Liver (tissue), 9 donors: ENCODE measurements around the gene KLHDC2. TPM values are rescaled to one million over a fixed set of nuclear protein-coding genes. Genes with fewer than 3 reads are reported as not detected.

Experiments
- DNase-seq: peaks from one replicate; pipeline ENCODE4 v3.0.0-alpha.2; 2017; ENCODE audit warnings: low spot score
- H3K27ac ChIP-seq, 2 donors: one replicate each; pipeline ENCODE4 v1.7.0; 2013; ENCODE audit warnings: inconsistent platforms in 2 of 2, low read length in 2 of 2, control low read depth in 1 of 2, low read depth in 1 of 2, mild to moderate bottlenecking in 1 of 2
- H3K27me3 ChIP-seq, 4 donors: one replicate each; pipeline versions ENCODE4 v1.6.1 to v1.7.0; 2013; ENCODE audit warnings: low read length in 3 of 4, inconsistent platforms in 1 of 4, mild to moderate bottlenecking in 1 of 4, moderate library complexity in 1 of 4; ENCODE audit not compliant: control insufficient read depth in 4 of 4, insufficient read depth in 4 of 4
- H3K36me3 ChIP-seq, 4 donors: one replicate each; pipeline versions ENCODE4 v1.6.1 to v1.7.0; 2013; ENCODE audit warnings: low read length in 3 of 4, mild to moderate bottlenecking in 3 of 4, low read depth in 1 of 4, moderate library complexity in 1 of 4; ENCODE audit not compliant: control insufficient read depth in 4 of 4, insufficient read depth in 3 of 4
- H3K4me1 ChIP-seq, 4 donors: one replicate each; pipeline versions ENCODE4 v1.6.1 to v1.7.0; 2013; ENCODE audit warnings: low read length in 3 of 4, mild to moderate bottlenecking in 3 of 4, moderate library complexity in 1 of 4; ENCODE audit not compliant: control insufficient read depth in 4 of 4, insufficient read depth in 4 of 4
- H3K4me3 ChIP-seq, 3 donors: one replicate each; pipeline versions ENCODE4 v1.6.1 to v1.7.0; 2013; ENCODE audit warnings: low read length in 3 of 3, control low read depth in 1 of 3, low read depth in 1 of 3, mild to moderate bottlenecking in 1 of 3
- H3K9ac ChIP-seq, 2 donors: one replicate each; pipeline ENCODE4 v1.7.0; 2013; ENCODE audit warnings: low read length in 2 of 2, mild to moderate bottlenecking in 2 of 2, moderate library complexity in 2 of 2, control low read depth in 1 of 2, low read depth in 1 of 2
- H3K9me3 ChIP-seq, 4 donors: one replicate each; pipeline versions ENCODE4 v1.6.1 to v1.7.0; 2013; ENCODE audit warnings: low read length in 3 of 4; ENCODE audit not compliant: control insufficient read depth in 4 of 4
- ATF3 ChIP-seq: IDR thresholded peaks from 2 replicates; pipeline ENCODE4 v1.6.1; 2016; ENCODE audit warnings: antibody characterized with exemption
- EGR1 ChIP-seq, 2 donors: IDR thresholded peaks; 2 replicates each; pipeline ENCODE4 v1.6.1; 2016 to 2018; ENCODE audit warnings: antibody characterized with exemption in 2 of 2, low read depth in 2 of 2
- FOXA1 ChIP-seq: IDR thresholded peaks from 2 replicates; pipeline ENCODE4 v1.6.1; 2016; ENCODE audit warnings: antibody characterized with exemption
- FOXA2 ChIP-seq: IDR thresholded peaks from 2 replicates; pipeline ENCODE4 v1.6.1; 2016; ENCODE audit warnings: antibody characterized with exemption
- GABPA ChIP-seq, 2 donors: IDR thresholded peaks in 1 of 2; conservative IDR thresholded peaks in 1 of 2; 2 replicates each; pipeline ENCODE4 v1.6.1; 2016; ENCODE audit warnings: antibody characterized with exemption in 2 of 2, mild to moderate bottlenecking in 1 of 2, moderate library complexity in 1 of 2
- HNF4A ChIP-seq, 2 donors: conservative IDR thresholded peaks; 2 replicates each; pipeline ENCODE4 v1.6.1; 2016; ENCODE audit warnings: antibody characterized with exemption in 2 of 2, mild to moderate bottlenecking in 2 of 2
- HNF4G ChIP-seq: IDR thresholded peaks from 2 replicates; pipeline ENCODE4 v1.6.1; 2016; ENCODE audit warnings: antibody characterized with exemption
- JUND ChIP-seq, 2 donors: IDR thresholded peaks; 2 replicates each; pipeline ENCODE4 v1.6.1; 2016; ENCODE audit warnings: antibody characterized with exemption in 2 of 2
- MAX ChIP-seq: IDR thresholded peaks from 2 replicates; pipeline ENCODE4 v1.6.1; 2016; ENCODE audit warnings: antibody characterized with exemption
- NR2F2 ChIP-seq: IDR thresholded peaks from 2 replicates; pipeline ENCODE4 v1.6.1; 2016; ENCODE audit warnings: antibody characterized with exemption
- RAD21 ChIP-seq, 2 donors: IDR thresholded peaks; 2 replicates each; pipeline ENCODE4 v1.6.1; 2016; ENCODE audit warnings: antibody characterized with exemption in 2 of 2, mild to moderate bottlenecking in 2 of 2
- RXRA ChIP-seq, 2 donors: IDR thresholded peaks; 2 replicates each; pipeline ENCODE4 v1.6.1; 2017 to 2018; ENCODE audit warnings: antibody characterized with exemption in 2 of 2, mild to moderate bottlenecking in 1 of 2
- SP1 ChIP-seq: IDR thresholded peaks from 2 replicates; pipeline ENCODE4 v1.6.1; 2018; ENCODE audit warnings: antibody characterized with exemption, mild to moderate bottlenecking
- TAF1 ChIP-seq: conservative IDR thresholded peaks from 2 replicates; pipeline ENCODE4 v1.6.1; 2016; ENCODE audit warnings: antibody characterized with exemption, mild to moderate bottlenecking
- YY1 ChIP-seq: IDR thresholded peaks from 2 replicates; pipeline ENCODE4 v1.6.1; 2016; ENCODE audit warnings: antibody characterized with exemption, mild to moderate bottlenecking
- whole genome bisulfite sequencing: extraction: QIAGEN DNeasy Blood & Tissue Kit; methylation state at CpG from one replicate; pipeline ENCODE4 v1.1.7; 2013; 5-methylcytosine and 5-hydroxymethylcytosine counted together
- polyA plus RNA-seq, 2 donors: library from polyadenylated mRNA; stranded (reverse) in 1 of 2; unstranded in 1 of 2; fragments of 200-250 nt in 1 of 2; fragments of >200 nt in 1 of 2; fragmentation: Nextera tagmentation in 1 of 2; extraction: Ambion mirVana in 1 of 2; gene quantifications; one replicate each; pipeline versions ENCODE4 v1.2.1 to v1.2.3, GENCODE V29; 2013 to 2015
- total RNA-seq, 2 donors: library from RNA; depleted of rRNA; stranded (reverse); fragments of >200 nt; gene quantifications; one replicate each; pipeline ENCODE4 v1.2.3, GENCODE V29; 2014
- TF ChIP-seq, protein P1 (sequence below): IDR thresholded peaks from 2 replicates; pipeline ENCODE4 v1.6.1; 2016; ENCODE audit warnings: antibody characterized with exemption, mild to moderate bottlenecking
- TF ChIP-seq, protein P2 (sequence below): fragments of 150-350 bp; IDR thresholded peaks from 2 replicates; pipeline ENCODE4 v1.5.1; 2017; ENCODE audit warnings: improper control_type of control experiment, low read depth, low read length; ENCODE audit not compliant: missing input control
- TF ChIP-seq, protein P3 (sequence below): IDR thresholded peaks from 2 replicates; pipeline ENCODE4 v1.6.1; 2016; ENCODE audit warnings: antibody characterized with exemption
- donor health status: healthy.
- donor health status: healthy.
- donor health status: healthy.
- donor health status: healthy.
- donor health status: healthy.

KLHDC2 gene
- total and polyA plus RNA-seq, 4 donors = 41.1 to 99.0 (median 89.0) TPM

GRCh38 chr14:49816844-49817243 is 48.9 kb downstream of the KLHDC2 start:
- TF ChIP-seq TAF1 = no peak
- TF ChIP-seq MAX = no peak
- no peak for TF ChIP-seq GABPA (IDR thresholded peaks at IDR 0.05 in 1 of 2, conservative IDR thresholded peaks at IDR 0.05 in 1 of 2)
- TF ChIP-seq JUND (IDR thresholded peaks at IDR 0.05) = no peak
- Histone ChIP-seq H3K27me3 (no peaks in the 10 kb centered on the region), H3K9me3 (no peaks in the 10 kb centered on the region), H3K27ac (no peak overlapping the region), H3K36me3 (peaks cover 3 to 60% (median 34%) of the 10 kb centered on the region in 4 donors), H3K9ac (no peak overlapping the region), H3K4me3 (no peak overlapping the region), H3K4me1 (no peaks in the 10 kb centered on the region)
- WGBS = 100% methylated on average over 3 of the region's 3 CpGs
- no peak for DNase-seq

- no peak overlapping the region for H3K9ac ChIP-seq
- no peaks in the 10 kb centered on the region for H3K4me1 ChIP-seq
- H3K4me3 ChIP-seq = no peak overlapping the region
- H3K9me3 ChIP-seq = no peaks in the 10 kb centered on the region
- no peak for DNase-seq
- peaks cover 3 to 54% (median 36%) of the 10 kb centered on the region in 4 donors for H3K36me3 ChIP-seq
- no peak for TF ChIP-seq YY1
- no peak for TF ChIP-seq FOXA1
- TF ChIP-seq GABPA (IDR thresholded peaks at IDR 0.05 in 1 of 2, conservative IDR thresholded peaks at IDR 0.05 in 1 of 2) = no peak
- no peak for TF ChIP-seq TAF1
- no peak for TF ChIP-seq RXRA (IDR thresholded peaks at IDR 0.05)
- no peak for TF ChIP-seq FOXA2
- TF ChIP-seq ATF3 = no peak
- TF ChIP-seq RAD21 (IDR thresholded peaks at IDR 0.05) = no peak
- no peak for TF ChIP-seq SP1
- TF ChIP-seq, protein P1, sequence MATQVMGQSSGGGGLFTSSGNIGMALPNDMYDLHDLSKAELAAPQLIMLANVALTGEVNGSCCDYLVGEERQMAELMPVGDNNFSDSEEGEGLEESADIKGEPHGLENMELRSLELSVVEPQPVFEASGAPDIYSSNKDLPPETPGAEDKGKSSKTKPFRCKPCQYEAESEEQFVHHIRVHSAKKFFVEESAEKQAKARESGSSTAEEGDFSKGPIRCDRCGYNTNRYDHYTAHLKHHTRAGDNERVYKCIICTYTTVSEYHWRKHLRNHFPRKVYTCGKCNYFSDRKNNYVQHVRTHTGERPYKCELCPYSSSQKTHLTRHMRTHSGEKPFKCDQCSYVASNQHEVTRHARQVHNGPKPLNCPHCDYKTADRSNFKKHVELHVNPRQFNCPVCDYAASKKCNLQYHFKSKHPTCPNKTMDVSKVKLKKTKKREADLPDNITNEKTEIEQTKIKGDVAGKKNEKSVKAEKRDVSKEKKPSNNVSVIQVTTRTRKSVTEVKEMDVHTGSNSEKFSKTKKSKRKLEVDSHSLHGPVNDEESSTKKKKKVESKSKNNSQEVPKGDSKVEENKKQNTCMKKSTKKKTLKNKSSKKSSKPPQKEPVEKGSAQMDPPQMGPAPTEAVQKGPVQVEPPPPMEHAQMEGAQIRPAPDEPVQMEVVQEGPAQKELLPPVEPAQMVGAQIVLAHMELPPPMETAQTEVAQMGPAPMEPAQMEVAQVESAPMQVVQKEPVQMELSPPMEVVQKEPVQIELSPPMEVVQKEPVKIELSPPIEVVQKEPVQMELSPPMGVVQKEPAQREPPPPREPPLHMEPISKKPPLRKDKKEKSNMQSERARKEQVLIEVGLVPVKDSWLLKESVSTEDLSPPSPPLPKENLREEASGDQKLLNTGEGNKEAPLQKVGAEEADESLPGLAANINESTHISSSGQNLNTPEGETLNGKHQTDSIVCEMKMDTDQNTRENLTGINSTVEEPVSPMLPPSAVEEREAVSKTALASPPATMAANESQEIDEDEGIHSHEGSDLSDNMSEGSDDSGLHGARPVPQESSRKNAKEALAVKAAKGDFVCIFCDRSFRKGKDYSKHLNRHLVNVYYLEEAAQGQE = no peak
- no peak for TF ChIP-seq HNF4G
- TF ChIP-seq EGR1 (IDR thresholded peaks at IDR 0.05; ENCODE audit: low read depth in 2 of 2) = no peak
- TF ChIP-seq, protein P2, sequence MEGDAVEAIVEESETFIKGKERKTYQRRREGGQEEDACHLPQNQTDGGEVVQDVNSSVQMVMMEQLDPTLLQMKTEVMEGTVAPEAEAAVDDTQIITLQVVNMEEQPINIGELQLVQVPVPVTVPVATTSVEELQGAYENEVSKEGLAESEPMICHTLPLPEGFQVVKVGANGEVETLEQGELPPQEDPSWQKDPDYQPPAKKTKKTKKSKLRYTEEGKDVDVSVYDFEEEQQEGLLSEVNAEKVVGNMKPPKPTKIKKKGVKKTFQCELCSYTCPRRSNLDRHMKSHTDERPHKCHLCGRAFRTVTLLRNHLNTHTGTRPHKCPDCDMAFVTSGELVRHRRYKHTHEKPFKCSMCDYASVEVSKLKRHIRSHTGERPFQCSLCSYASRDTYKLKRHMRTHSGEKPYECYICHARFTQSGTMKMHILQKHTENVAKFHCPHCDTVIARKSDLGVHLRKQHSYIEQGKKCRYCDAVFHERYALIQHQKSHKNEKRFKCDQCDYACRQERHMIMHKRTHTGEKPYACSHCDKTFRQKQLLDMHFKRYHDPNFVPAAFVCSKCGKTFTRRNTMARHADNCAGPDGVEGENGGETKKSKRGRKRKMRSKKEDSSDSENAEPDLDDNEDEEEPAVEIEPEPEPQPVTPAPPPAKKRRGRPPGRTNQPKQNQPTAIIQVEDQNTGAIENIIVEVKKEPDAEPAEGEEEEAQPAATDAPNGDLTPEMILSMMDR = no peak
- no peak for TF ChIP-seq NR2F2
- TF ChIP-seq, protein P3, sequence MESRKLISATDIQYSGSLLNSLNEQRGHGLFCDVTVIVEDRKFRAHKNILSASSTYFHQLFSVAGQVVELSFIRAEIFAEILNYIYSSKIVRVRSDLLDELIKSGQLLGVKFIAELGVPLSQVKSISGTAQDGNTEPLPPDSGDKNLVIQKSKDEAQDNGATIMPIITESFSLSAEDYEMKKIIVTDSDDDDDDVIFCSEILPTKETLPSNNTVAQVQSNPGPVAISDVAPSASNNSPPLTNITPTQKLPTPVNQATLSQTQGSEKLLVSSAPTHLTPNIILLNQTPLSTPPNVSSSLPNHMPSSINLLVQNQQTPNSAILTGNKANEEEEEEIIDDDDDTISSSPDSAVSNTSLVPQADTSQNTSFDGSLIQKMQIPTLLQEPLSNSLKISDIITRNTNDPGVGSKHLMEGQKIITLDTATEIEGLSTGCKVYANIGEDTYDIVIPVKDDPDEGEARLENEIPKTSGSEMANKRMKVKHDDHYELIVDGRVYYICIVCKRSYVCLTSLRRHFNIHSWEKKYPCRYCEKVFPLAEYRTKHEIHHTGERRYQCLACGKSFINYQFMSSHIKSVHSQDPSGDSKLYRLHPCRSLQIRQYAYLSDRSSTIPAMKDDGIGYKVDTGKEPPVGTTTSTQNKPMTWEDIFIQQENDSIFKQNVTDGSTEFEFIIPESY = no peak
- no peak for TF ChIP-seq JUND (IDR thresholded peaks at IDR 0.05)
- no peak for TF ChIP-seq MAX
- no peak for TF ChIP-seq HNF4A (conservative IDR thresholded peaks at IDR 0.05)
- 98% methylated on average over 12 of the region's 12 CpGs for WGBS
- no peak overlapping the region for H3K27ac ChIP-seq
- no peaks in the 10 kb centered on the region for H3K27me3 ChIP-seq
These were observed 52.2 kb downstream of the KLHDC2 start for GRCh38 chr14:49820176-49820575.
